Nucleus accumbens (tissue), 56 donors: ENCODE data around the gene NOL12.
"Not testable (repeated sequence)": the region's sequence is repeated elsewhere in the genome, so short reads cannot be mapped to it uniquely, and the experiment has no call there.

ENCODE experiments used
- DNase-seq, 56 donors: peaks; one replicate each; lab custom pipeline; 2025; lab: John Stamatoyannopoulos, UW

NOL12 gene

GRCh38 chr22:37676736-37677492 is 9.2 kb upstream of the NOL12 start:
- DNase-seq: peak in 34 of 56 donors; percentile 13 to 73 (median 36)

GRCh38 chr22:37677493-37677974 is 8.6 kb upstream of the NOL12 start:
- no peak for DNase-seq

GRCh38 chr22:37678372-37678771 is 7.8 kb upstream of the NOL12 start:
- no peak for DNase-seq

DNA sequence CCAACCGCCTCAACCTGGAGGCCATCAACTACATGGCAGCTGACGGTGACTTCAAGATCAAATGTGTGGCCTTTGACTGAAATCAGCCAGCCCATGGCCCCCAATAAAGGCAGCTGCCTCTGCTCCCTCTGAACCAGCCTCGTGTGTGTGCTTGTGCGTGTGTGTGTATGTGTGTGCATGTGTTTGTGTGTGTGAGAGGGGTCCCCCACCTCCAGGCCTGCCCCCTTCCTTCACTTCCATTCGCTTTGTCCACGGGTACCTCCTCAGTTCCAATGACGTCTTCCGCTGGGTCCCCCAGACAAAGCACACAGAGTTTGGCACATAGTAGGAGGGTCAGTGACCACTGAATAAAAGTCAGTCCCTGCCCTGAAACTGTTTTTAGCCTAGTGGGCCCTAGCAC is 6.5 kb upstream of the NOL12 start:
- DNase-seq: no peak

GRCh38 chr22:37680191-37680851 is 5.8 kb upstream of the NOL12 start:
- DNase-seq: no peak

DNA sequence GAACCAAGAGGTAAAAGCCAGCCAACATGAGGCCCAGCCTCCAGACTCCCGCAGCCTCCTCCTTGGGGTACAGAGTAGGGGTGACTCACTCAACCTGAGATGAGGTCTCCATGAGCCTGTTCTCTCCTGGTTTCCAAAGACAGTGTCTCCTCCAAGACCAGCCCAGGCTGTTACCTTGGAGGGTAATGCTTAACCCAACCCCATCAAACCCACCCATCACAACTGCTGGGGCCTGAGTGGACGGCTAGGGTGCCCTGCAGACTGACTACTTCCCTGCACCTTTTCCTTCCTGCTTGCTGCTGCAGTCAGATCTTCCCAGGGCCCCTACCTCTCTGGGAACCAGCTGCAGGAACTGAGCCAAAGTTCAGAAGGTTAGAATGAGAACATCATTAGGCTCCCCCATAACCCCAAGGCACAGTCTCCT is 5.1 kb upstream of the NOL12 start:
- no peak for DNase-seq

GRCh38 chr22:37681556-37682049 is 4.5 kb upstream of the NOL12 start:
- peak in 36 of 56 donors; percentile 8 to 77 (median 30) for DNase-seq

DNA sequence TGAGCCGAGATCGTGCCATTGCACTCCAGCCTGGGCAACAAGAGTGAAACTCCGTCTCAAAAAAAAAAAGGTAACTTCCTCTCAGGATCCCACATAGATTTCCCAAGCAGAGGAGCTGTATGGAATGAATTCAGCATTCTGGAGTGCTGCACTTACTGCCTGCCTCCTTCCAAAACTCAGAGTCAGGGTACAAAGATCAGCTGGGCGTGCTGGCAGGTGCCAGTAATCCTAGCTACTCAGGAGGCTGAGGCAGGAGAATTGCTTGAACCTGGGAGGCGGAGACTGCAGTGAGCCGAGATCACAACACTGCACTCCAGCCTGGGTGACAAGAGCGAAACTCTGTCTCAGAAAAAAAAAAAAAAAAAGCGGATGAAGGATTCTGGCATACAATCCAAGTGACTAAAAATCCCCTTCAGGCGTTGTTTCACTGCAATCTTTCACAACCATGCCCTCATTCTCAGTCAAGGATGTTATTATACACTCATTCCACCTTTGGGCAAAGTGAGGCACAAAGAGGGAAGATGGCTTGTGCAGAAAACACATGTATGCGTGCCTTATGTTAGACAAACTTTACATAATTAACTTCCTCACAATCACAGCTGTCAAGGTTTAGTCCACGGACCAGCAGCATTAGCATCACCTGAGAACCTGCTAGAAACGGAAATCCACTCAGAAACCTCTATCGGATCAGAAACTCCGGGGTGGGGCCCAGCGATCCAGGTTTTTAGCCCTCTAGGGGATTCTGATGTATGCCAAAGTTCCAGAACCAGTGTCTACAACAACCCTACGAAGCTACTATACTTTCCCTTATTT is 1.1 kb upstream of the NOL12 start:
- DNase-seq: no peak

GRCh38 chr22:37690407-37690806 is 4.3 kb downstream of the NOL12 start:
- DNase-seq: no peak

DNA sequence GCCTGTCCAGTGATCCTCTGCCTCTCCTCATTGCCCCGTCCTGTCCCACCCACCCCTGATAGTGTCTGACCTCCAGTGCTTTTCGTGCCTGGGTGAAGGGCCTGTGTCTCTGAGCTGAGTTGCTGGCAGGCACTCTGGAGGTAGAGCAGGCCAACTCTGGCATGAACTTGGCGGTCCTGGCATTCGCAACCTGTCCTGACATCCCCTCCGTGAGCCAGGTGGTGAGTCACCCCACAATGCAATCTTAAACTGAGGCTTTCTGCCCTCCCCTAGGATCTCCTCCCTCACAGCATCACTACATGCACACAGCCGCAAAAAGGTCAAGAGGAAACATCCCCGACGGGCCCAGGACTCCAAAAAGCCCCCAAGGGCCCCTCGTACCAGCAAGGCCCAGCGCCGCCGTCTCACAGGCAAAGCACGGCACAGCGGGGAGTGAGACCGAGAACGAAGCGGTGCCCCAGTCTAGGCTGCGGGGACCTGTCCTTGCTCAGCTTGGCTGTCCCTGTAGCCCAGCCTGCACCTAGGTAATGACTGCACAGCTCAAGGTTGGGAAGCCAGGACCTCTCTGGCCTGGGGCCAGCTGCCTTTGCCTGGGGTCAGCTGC is 4.9 kb downstream of the NOL12 start:
- no peak for DNase-seq

- DNase-seq: no peak
These were observed 6.6 kb downstream of the NOL12 start for GRCh38 chr22:37692627-37693285.

DNA sequence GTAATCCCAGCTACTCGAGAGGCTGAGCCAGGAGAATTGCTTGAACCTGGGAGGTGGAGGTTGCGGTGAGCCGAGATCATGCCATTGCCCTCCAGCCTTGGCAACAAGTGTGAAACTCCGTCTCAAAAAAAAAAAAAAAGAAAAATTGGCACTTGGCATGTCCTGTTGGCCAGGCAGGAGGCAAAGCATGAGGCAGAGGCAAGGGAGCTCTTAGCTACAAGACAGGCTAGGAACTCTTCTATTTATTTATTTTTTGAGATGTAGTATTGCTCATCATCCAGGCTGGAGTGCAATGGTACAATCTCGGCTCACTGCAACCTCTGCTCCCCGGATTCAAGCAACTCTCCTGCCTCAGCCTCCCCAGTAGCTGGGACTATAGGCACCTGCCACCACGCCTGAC is 8.0 kb downstream of the NOL12 start:
- DNase-seq: not testable (repeated sequence)

GRCh38 chr22:37696260-37696656 is 10.1 kb downstream of the NOL12 start:
- DNase-seq: not testable (repeated sequence)

GRCh38 chr22:37696657-37697537 is 10.8 kb downstream of the NOL12 start, which contains the start of gene TRIOBP:
Gene TRIOBP (plus strand): TSS chr22:37697048. CDS start chr22:37701366, 4,318 bp downstream.
- peak in 54 of 56 donors; percentile 5 to 91 (median 66) for DNase-seq

GRCh38 chr22:37697538-37697835 is 11.3 kb downstream of the NOL12 start:
- no peak for DNase-seq

- DNase-seq: peak in 5 of 56 donors; percentile 6 to 13 (median 6)
These were observed 15.1 kb downstream of the NOL12 start for GRCh38 chr22:37701141-37701786.

DNA sequence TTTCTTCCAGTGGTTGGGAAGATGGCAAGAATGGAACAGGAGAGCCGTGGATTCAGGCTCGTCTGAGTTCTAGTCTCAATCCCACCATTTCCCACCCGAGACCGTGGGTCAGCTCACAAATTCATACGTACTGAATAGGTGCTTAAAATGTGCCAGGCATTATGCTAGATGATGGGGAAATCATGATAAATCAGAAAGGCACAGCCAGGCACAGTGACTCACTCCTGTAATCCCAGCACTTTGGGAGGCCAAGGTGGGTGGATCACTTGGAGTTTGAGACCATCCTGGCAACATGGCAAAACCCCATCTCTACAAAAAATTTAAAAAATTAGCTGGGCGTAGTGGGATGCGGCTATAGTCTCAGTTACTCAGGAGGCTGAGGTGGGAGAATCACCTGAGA is 17.8 kb downstream of the NOL12 start:
- DNase-seq: no peak

GRCh38 chr22:37704645-37705044 is 18.5 kb downstream of the NOL12 start:
- no peak for DNase-seq
